Measurements from ENCODE around the gene PXT1. TPM values are rescaled to one million over a fixed set of nuclear protein-coding genes. Genes with fewer than 3 reads are reported as not detected.

PXT1 gene
- total RNA-seq, 1 donor from 2014 or later, result not detected

GRCh38 chr6:36357872-36358225 is 84.8 kb downstream of the PXT1 start:
- H3K4me3 ChIP-seq (ENCODE audit: low read depth, low read length), result no peak overlapping the region
- TF ChIP-seq, protein P1, sequence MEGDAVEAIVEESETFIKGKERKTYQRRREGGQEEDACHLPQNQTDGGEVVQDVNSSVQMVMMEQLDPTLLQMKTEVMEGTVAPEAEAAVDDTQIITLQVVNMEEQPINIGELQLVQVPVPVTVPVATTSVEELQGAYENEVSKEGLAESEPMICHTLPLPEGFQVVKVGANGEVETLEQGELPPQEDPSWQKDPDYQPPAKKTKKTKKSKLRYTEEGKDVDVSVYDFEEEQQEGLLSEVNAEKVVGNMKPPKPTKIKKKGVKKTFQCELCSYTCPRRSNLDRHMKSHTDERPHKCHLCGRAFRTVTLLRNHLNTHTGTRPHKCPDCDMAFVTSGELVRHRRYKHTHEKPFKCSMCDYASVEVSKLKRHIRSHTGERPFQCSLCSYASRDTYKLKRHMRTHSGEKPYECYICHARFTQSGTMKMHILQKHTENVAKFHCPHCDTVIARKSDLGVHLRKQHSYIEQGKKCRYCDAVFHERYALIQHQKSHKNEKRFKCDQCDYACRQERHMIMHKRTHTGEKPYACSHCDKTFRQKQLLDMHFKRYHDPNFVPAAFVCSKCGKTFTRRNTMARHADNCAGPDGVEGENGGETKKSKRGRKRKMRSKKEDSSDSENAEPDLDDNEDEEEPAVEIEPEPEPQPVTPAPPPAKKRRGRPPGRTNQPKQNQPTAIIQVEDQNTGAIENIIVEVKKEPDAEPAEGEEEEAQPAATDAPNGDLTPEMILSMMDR (conservative IDR thresholded peaks at IDR 0.05; ENCODE audit: low read depth, low read length), result no peak
- DNase-seq (ENCODE audit: low read depth), result no peak

DNA sequence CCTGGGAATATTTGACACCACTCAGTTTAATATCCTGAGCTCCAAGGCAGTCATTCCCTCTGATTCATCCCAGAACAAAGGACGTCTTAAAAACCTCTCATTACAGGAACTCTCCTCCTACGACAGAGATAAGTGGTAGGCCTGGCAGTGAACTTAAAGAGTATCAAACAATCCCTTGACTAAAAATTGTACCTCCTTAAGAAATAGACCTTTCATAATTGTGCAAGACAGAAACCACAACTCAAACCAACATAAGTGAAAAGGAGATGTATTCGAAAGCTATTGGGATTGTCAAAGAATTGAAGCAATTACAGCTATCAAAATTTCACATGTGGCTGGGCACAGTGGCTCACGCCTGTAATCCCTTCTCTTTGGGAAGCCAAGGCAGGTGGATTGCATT is 86.8 kb downstream of the PXT1 start:
- TF ChIP-seq, protein P1 (conservative IDR thresholded peaks at IDR 0.05; ENCODE audit: low read depth, low read length), result no peak
- no peak overlapping the region for H3K4me3 ChIP-seq (ENCODE audit: low read depth, low read length)
- DNase-seq (ENCODE audit: low read depth), result no peak

GRCh38 chr6:36353411-36353915 is 89.2 kb downstream of the PXT1 start:
- no peak for DNase-seq (ENCODE audit: low read depth)
- no peak overlapping the region for H3K4me3 ChIP-seq (ENCODE audit: low read depth, low read length)
- TF ChIP-seq, protein P1 (conservative IDR thresholded peaks at IDR 0.05; ENCODE audit: low read depth, low read length), result no peak

DNA sequence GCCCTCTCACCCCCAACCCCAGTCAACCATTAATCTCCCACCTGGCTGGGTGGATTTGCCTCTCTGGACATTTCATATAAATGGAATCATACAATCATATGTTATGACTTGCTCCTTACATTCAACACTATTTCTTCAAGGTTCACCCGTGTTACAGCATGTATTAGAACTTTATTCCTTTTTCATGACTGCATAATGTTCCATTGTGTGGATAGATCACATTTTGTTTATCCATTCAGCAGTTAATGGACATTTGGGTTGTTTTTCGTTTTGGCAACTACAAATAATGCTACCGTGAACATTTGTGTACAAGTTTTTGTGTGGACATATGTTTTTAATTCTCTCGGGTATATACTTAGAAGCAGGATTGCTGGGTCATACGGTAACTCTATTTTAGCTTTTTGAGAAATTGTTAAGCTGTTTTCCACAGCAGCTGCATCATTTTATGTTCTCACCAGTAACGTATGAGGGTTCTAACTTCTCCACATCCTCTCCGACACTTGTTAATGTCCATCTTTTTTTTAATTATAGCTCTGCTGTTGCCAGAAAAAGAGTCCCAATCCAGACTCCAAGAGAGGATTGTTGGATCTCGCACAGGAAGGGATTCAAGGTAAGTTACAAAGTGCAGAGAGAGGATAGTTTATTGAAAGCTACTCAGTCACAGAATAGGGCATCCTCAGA is 90.0 kb downstream of the PXT1 start:
- no peak for DNase-seq (ENCODE audit: low read depth)
- H3K4me3 ChIP-seq (ENCODE audit: low read depth, low read length), result no peak overlapping the region
- TF ChIP-seq, protein P1 (conservative IDR thresholded peaks at IDR 0.05; ENCODE audit: low read depth, low read length), result no peak

DNA sequence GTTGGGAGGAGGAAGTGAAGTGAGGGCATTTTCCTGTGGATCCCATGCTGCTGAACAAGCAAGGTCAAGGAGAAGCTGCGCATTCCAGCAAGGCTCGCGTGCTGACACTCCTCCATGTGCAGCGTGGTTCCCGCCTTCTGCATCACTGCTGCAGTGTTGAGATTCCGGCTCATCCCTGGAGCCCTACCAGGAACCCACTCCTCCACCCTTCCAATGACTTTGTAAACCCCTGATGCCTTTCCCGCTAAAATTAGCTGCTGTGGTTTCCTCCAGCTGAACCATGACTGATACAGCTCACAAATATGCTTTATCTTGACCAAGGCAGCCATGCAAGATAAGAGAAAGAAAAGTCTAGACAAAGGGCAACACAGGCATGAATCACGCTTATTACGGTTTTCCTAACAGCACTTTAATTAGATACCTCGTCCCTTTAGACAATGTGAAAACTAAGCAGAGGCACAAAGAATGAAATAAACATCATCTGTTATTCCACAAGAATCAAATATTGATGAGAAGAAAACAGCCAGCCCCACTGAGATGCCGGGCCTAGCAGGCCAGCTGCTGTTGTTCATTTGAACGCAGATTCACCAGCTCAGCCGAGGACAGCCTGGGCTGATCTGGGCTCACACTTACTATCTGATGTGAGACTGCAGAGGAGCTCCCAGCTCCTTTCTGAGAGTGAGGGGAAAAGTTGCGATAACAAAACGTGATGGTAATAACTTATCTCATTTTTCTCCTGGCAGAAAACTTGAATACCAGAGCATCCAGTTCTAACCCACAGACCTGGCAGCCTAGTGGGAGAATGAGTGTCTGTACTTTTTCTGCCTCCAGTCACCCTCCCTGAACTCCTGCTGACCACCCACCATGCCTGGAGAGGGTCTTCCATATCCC is 91.7 kb downstream of the PXT1 start:
- H3K4me3 ChIP-seq (ENCODE audit: low read depth, low read length), result no peak overlapping the region
- TF ChIP-seq, protein P1 (conservative IDR thresholded peaks at IDR 0.05; ENCODE audit: low read depth, low read length), result no peak
- no peak for DNase-seq (ENCODE audit: low read depth)

- TF ChIP-seq, protein P1 (conservative IDR thresholded peaks at IDR 0.05; ENCODE audit: low read depth, low read length), result no peak
- DNase-seq (ENCODE audit: low read depth), result no peak
- H3K4me3 ChIP-seq (ENCODE audit: low read depth, low read length), result no peak overlapping the region
Measured at GRCh38 chr6:36350082-36350481, 92.6 kb downstream of the PXT1 start.
